CD4-positive, alpha-beta T cell treated with Interleukin-17A for 1 hour (primary cell): Measurements from ENCODE around the gene CHST12.
A peak's percentile ranks its signal among the peaks of the same experiment; 100 is the strongest.
"Not testable (repeated sequence)": the region's sequence is repeated elsewhere in the genome, so short reads cannot be mapped to it uniquely, and the experiment has no call there.

Experiments used
- DNase-seq: peaks from one replicate; pipeline ENCODE4 v3.0.0-alpha.2; 2020

Gene CHST12

DNA sequence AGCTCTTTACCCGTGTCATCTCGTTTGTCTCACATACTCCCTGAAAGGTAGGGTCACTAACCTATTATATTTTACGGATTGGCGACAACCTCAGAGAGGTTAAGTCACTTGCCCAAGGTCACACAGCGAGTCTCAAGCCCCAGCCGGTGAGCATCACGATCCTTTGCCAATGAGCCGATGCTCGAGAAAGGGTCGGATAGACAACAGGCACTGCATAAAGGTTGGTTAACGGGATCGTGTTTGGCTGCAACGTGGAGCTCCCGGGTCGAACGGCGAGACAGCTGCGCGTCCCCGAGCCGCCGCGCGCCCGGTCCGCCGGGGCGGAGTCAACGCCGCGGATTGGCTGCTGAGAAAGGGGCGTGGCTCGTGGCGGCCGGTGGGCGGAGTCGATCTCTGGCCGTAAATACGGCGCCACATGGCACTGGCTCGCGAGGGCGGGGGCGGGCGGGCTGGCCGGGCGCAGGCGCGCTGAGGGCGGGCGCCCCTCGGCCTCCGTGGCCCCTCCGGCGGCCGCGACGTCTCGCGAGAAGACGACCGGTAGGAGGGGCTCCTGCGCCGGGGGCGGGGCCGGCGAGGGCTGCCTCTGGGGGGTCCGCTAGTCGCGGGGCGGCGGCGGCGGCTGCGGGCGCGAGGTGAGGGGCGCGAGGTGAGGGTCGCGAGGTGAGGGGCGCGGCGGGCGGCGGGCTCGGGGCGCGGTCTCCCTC lies at the start of gene CHST12:
Gene CHST12 (plus strand): TSS at position 598 of the 704 bp plus-strand sequence. CDS start 29,029 bp downstream, outside the sequence.
- DNase-seq: peak; percentile 96

- DNase-seq: peak; percentile 90
Measured at GRCh38 chr7:2353936-2354185, 49.5 kb upstream of the CHST12 start.

- peak; percentile 94 for DNase-seq
Measured at GRCh38 chr7:2354186-2354938, 49.0 kb upstream of the CHST12 start, which contains the start of gene EIF3B. TSS of gene EIF3B (plus strand) at chr7:2354827. CDS start at chr7:2354922, 95 bp downstream.

DNA sequence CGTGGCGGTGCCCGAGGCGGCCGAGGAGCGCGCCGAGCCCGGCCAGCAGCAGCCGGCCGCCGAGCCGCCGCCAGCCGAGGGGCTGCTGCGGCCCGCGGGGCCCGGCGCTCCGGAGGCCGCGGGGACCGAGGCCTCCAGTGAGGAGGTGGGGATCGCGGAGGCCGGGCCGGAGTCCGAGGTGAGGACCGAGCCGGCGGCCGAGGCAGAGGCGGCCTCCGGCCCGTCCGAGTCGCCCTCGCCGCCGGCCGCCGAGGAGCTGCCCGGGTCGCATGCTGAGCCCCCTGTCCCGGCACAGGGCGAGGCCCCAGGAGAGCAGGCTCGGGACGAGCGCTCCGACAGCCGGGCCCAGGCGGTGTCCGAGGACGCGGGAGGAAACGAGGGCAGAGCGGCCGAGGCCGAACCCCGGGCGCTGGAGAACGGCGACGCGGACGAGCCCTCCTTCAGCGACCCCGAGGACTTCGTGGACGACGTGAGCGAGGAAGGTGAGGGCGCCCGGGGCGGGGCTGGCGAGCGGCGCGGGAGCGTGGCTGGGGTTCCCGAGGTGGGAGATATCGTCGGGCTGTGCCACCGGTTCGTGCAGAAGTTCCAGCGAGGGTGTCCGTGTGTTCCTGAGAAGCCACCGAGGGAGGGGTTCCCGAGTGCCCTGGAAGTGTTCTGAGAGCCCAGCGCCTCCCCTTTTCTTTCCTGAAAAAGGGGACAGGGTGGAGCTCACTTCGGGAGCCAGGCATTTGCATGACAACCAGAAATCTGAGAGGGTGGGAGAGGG lies 48.3 kb upstream of the CHST12 start:
- no peak for DNase-seq

DNA sequence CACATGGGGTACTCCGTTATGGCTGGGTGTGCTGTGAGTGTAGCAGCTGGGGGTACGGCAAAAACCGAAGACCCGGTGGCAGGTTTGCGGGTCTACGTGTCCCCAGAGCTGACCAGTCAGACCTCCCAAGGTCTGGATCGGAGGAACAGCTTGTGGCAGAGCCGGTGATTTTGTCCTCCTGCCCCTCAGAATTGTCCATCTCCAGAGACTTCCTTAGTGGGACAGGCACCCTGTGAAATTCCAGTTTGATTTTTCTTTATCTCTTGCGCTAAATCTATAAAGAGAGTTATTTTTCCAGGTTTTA lies 47.8 kb upstream of the CHST12 start:
- DNase-seq: no peak

DNA sequence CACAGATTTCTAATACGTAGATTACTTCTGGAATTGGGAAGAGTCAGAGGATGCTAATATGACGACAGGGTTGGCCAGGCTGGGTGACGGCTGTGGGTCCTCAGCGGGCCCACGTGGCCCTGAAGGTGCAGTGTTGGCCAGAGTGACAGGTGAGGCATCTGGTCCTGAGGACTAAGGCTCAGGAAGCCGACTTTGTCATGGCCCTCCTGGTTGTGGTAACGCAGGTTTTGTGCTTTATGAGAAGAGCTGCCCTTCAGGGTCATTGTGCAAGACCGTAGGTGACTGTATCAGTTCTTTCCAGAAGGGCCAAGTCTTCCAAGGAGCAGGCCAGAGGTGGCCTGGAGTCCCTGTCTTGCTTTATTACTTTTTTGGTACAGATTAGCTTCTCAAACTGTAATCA lies 46.2 kb upstream of the CHST12 start:
- DNase-seq: no peak

- no peak for DNase-seq
Measured at GRCh38 chr7:2357571-2357970, 45.8 kb upstream of the CHST12 start.

GRCh38 chr7:2358968-2359527 lies 44.4 kb upstream of the CHST12 start:
- DNase-seq: no peak

DNA sequence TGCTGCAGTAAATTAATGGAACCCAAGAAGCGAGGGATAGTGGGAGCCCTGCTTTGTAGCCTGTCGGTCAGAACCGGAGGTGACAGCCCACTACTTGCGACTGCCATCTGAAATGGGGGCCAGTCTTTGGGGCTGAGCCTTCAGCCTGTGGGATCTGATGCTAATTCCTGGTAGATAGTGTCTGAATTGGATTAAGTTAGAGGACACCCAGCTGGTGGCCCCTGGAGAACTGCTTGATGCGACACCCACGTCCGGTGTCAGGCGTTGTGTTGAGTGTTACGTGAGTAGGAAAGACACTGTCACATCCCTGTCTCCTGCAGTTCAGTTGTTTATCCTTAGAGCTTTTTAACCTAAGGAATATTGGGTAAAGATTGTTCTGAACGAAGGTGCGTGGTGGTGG lies 43.8 kb upstream of the CHST12 start:
- DNase-seq: no peak

DNA sequence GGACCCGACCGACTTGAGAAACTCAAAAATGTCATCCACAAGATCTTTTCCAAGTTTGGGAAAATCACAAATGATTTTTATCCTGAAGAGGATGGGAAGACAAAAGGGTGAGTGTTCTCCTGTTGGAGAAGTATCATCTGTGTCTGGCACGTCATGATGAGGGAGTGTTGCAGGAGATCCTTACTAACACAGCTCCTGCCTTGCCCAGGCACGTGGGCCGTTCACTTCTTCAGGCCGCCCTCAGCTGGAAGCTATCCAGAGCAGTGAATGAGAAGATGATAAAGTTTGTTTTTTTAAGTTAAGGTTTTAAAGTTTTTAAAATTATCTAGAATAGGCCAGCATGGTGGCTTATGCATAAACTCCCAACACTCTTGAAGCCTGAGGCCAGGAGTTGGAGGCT lies 42.6 kb upstream of the CHST12 start:
- DNase-seq: no peak

DNA sequence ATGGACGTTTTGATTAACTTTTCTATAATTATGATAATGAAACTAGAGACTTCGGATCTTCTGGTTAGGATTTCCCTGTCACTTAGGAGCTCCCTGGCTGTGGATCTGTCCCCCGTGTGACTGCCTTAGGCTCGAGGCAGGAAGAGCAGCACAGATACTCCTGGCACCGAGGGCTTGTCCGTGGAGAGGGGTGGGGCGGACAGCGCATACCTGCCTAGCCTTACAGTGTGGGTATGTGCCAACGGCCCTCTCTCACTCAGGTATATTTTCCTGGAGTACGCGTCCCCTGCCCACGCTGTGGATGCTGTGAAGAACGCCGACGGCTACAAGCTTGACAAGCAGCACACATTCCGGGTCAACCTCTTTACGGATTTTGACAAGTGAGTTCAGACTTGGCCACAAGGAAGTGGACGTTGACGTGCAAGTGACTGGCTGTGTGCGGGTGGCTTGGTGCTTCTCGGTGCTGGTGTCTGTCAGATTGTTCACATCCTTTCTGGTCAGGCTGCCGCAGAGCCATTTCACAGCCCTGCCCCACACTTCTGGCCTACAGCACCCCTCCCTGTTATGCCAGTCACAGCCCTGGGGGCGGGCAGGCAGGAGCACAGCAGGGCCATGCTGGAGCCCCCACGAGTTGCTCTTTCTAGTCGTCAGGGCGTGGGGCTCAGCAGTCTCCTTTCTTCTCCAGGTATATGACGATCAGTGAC lies 40.9 kb upstream of the CHST12 start:
- DNase-seq: no peak

DNA sequence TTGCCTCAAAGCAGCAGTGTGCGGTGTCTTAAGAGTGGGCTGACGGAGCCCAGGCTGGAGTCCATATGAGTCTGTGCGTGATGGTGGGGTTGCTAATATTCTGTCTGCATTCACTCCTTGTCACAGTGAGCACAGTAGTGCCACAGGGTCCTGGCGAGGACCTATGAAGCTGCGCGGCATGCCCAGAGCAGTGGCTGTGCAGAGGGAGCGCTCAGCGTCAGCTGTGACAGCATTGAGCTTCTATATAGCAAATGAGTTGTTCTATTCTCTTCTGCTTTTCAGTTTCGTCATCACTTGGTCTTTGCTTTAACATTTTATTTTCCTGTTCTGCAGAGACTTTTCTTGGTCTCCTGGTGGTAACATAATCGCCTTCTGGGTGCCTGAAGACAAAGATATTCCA lies 34.3 kb upstream of the CHST12 start:
- DNase-seq: no peak

DNA sequence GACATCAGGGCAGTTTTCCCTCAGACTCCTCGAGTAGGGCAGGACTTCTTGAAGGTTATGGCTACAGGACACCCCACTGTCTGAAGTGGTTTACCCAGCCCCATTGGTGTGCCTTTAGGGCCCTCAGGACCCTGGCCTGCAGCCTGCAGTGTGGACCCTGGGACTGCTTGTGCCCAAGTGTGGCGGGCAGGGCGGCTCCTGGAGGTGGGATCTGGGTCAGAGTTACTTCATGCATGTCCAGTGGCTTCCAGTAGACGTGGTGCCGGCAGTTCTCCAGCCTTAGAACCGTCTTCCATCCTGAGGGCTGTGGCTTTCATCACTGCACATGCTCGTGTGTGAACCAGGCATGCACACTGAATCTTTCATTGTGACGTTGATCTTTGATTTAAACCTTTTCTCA lies 32.1 kb upstream of the CHST12 start:
- no peak for DNase-seq

- DNase-seq: no peak
Measured at GRCh38 chr7:2372724-2373123, 30.7 kb upstream of the CHST12 start.

DNA sequence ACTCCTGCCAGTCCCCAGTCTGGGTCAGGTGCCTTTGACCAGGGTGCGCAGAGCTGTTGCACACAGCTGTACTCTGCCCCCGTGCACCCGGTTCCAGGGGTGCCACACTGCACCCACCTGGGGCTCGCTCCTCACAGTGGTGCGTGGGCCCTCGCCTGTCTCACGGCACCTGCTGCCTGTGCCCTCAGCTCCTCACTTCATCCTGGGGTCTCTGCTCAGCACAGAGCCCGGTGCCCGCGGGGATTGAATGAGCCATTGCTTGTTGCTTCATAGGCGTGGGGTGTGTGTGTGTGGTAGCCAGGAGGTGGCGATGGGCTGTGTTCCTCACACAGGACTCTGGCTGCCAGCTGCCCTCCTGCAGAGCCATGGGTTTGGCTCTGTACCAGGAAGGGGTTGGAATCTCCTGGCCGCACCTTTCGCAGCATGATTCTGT lies 30.3 kb upstream of the CHST12 start:
- DNase-seq: no peak

- DNase-seq: no peak
Measured at GRCh38 chr7:2373646-2374045, 29.8 kb upstream of the CHST12 start.

GRCh38 chr7:2374401-2374800 lies 29.0 kb upstream of the CHST12 start:
- DNase-seq: no peak

- no peak for DNase-seq
Measured at GRCh38 chr7:2374830-2375728, 28.3 kb upstream of the CHST12 start.

GRCh38 chr7:2376351-2377154 lies 26.9 kb upstream of the CHST12 start:
- no peak for DNase-seq

DNA sequence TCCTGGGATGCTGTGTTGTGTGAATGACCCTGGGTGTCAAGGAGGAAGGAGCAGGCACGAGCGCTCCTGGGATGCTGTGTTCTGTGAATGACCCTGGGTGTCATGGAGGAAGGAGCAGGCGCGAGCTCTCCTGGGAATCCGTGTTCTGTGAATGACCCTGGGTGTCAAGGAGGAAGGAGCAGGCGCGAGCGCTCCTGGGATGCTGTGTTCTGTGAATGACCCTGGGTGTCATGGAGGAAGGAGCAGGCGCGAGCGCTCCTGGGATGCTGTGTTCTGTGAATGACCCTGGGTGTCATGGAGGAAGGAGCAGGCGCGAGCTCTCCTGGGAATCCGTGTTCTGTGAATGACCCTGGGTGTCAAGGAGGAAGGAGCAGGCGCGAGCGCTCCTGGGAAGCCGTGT lies 25.9 kb upstream of the CHST12 start:
- not testable (repeated sequence) for DNase-seq

DNA sequence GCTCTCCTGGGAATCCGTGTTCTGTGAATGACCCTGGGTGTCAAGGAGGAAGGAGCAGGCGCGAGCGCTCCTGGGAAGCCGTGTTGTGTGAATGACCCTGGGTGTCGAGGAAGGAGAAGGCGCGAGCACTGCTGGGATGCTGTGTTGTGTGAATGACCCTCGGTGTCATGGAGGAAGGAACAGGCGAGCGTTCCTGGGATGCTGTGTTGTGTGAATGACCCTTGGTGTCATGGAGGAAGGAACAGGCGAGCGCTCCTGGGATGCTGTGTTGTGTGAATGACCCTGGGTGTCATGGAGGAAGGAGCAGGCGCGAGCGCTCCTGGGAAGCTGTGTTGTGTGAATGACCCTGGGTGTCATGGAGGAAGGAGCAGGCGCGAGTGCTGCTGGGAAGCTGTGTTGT lies 25.3 kb upstream of the CHST12 start:
- DNase-seq: not testable (repeated sequence)
